Fibroblast of pulmonary artery (primary cell): Measurements from ENCODE around the gene ZIC1.

Experiments used
- DNase-seq: peaks from one replicate; pipeline ENCODE4 v3.0.0-alpha.2; 2010; ENCODE audit warnings: low read depth
- H3K4me3 ChIP-seq: replicated peaks from 2 replicates; pipeline ENCODE4 v1.5.1; 2011; ENCODE audit warnings: low read depth, mild to moderate bottlenecking, control low read depth, low read length, moderate library complexity
- CTCF ChIP-seq: IDR thresholded peaks from 2 replicates; pipeline ENCODE4 v1.5.1; 2011; ENCODE audit warnings: mild to moderate bottlenecking, control low read depth, low read length, inconsistent platforms; ENCODE audit errors: missing control alignments

The ZIC1 gene

GRCh38 chr3:147395899-147396711, 13.1 kb upstream of the ZIC1 start:
- H3K4me3 ChIP-seq, result no peak overlapping the region
- no peak for DNase-seq
- no peak for TF ChIP-seq CTCF

GRCh38 chr3:147396712-147397046, 12.5 kb upstream of the ZIC1 start:
- no peak overlapping the region for H3K4me3 ChIP-seq
- no peak for TF ChIP-seq CTCF
- DNase-seq, result no peak

GRCh38 chr3:147397155-147397874, 11.8 kb upstream of the ZIC1 start:
- no peak for DNase-seq

GRCh38 chr3:147397875-147398812, 11.0 kb upstream of the ZIC1 start:
- DNase-seq, result no peak
- no peak overlapping the region for H3K4me3 ChIP-seq
- TF ChIP-seq CTCF, result no peak

More at GRCh38 chr3:147397155-147397874, 11.8 kb upstream of the ZIC1 start:
- no peak overlapping the region for H3K4me3 ChIP-seq
- no peak for TF ChIP-seq CTCF

GRCh38 chr3:147398813-147399534, 10.2 kb upstream of the ZIC1 start:
- no peak overlapping the region for H3K4me3 ChIP-seq
- no peak for DNase-seq
- TF ChIP-seq CTCF, result no peak

GRCh38 chr3:147400111-147400510, 9.1 kb upstream of the ZIC1 start:
- no peak overlapping the region for H3K4me3 ChIP-seq
- no peak for DNase-seq
- no peak for TF ChIP-seq CTCF
